Measurements from ENCODE around the gene TAOK2. TPM values are rescaled to one million over a fixed set of nuclear protein-coding genes. Genes with fewer than 3 reads are reported as not detected.
"Not testable (repeated sequence)": the region's sequence is repeated elsewhere in the genome, so short reads cannot be mapped to it uniquely, and the experiment has no call there.

The TAOK2 gene
- polyA plus RNA-seq, 2 of the 4 experiments (the other 2 are of a cell fraction) = 13.7 to 30.8 TPM

- 54% methylated on average over 8 of the region's 8 CpGs for WGBS (ENCODE audit: missing lambda C conversion rate)
- H3K27ac ChIP-seq = no peak overlapping the region
- no peak for DNase-seq (ENCODE audit: low read depth in 1 of 2, low spot score in 1 of 2)
- POLR2A ChIA-PET = no interaction called here
- no peaks in the 10 kb centered on the region for H3K9me3 ChIP-seq
- CTCF ChIA-PET = interaction anchor here (0.6 to 4.1 kb wide), 5 partner anchors 11 to 201 kb away, joined by 3 to 26 read pairs (median 3); partner anchors contain the start of genes PAGR1 and TMEM219
- H3K4me1 ChIP-seq = no peaks in the 10 kb centered on the region
- TF ChIP-seq CHD2 (IDR thresholded peaks at IDR 0.05; ENCODE audit: low read length, partially characterized antibody) (no peak), EP300 (IDR thresholded peaks at IDR 0.05) (no peak), KDM5A (IDR thresholded peaks at IDR 0.05) (no peak), NPAS2 (CRISPR knock-in tag; IDR thresholded peaks at IDR 0.05; ENCODE audit: borderline replicate concordance) (no peak), RCOR1 (IDR thresholded peaks at IDR 0.05; ENCODE audit: low read depth, low read length) (no peak), CTCF (IDR thresholded peaks at IDR 0.05) (no peak), BHLHE40 (IDR thresholded peaks at IDR 0.05; ENCODE audit: low read depth, low read length) (no peak), PBX3 (IDR thresholded peaks at IDR 0.05) (no peak), HOXA7 (CRISPR knock-in tag; IDR thresholded peaks at IDR 0.05) (no peak), EHF (CRISPR knock-in tag; IDR thresholded peaks at IDR 0.05) (no peak), CBX8 (IDR thresholded peaks at IDR 0.05) (no peak), JUN (IDR thresholded peaks at IDR 0.05) (no peak), HEYL (CRISPR knock-in tag; IDR thresholded peaks at IDR 0.05) (no peak), GATA3 (IDR thresholded peaks at IDR 0.05; ENCODE audit: borderline replicate concordance) (no peak)
- TF ChIP-seq, protein P1, sequence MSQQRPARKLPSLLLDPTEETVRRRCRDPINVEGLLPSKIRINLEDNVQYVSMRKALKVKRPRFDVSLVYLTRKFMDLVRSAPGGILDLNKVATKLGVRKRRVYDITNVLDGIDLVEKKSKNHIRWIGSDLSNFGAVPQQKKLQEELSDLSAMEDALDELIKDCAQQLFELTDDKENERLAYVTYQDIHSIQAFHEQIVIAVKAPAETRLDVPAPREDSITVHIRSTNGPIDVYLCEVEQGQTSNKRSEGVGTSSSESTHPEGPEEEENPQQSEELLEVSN (IDR thresholded peaks at IDR 0.05; ENCODE audit: borderline replicate concordance, low read depth) = no peak
- TF ChIP-seq, protein P2, sequence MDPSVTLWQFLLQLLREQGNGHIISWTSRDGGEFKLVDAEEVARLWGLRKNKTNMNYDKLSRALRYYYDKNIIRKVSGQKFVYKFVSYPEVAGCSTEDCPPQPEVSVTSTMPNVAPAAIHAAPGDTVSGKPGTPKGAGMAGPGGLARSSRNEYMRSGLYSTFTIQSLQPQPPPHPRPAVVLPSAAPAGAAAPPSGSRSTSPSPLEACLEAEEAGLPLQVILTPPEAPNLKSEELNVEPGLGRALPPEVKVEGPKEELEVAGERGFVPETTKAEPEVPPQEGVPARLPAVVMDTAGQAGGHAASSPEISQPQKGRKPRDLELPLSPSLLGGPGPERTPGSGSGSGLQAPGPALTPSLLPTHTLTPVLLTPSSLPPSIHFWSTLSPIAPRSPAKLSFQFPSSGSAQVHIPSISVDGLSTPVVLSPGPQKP (IDR thresholded peaks at IDR 0.05; ENCODE audit: low read depth, low read length) = no peak
- no peak for FAIRE-seq
- ATAC-seq = no peak
- no peak overlapping the region for H3K4me3 ChIP-seq
- H3K4me2 ChIP-seq = no peak overlapping the region
These were observed 43.0 kb downstream of the TAOK2 start for GRCh38 chr16:30016555-30017276.

- FAIRE-seq (no peak), ATAC-seq (no peak), DNase-seq (ENCODE audit: low read depth in 1 of 2, low spot score in 1 of 2) (no peak)
- no peak for TF ChIP-seq CEBPB (IDR thresholded peaks at IDR 0.05)
- TF ChIP-seq ZC3H11A (IDR thresholded peaks at IDR 0.05) = no peak
- TF ChIP-seq PBX3 (IDR thresholded peaks at IDR 0.05) = no peak
- no peak for TF ChIP-seq EHMT2 (IDR thresholded peaks at IDR 0.05; ENCODE audit: low read depth)
- TF ChIP-seq CHD2 (IDR thresholded peaks at IDR 0.05; ENCODE audit: low read length, partially characterized antibody) = no peak
- no peak for TF ChIP-seq HMGXB4 (CRISPR knock-in tag; IDR thresholded peaks at IDR 0.05; ENCODE audit: borderline replicate concordance)
- TF ChIP-seq, protein P3, sequence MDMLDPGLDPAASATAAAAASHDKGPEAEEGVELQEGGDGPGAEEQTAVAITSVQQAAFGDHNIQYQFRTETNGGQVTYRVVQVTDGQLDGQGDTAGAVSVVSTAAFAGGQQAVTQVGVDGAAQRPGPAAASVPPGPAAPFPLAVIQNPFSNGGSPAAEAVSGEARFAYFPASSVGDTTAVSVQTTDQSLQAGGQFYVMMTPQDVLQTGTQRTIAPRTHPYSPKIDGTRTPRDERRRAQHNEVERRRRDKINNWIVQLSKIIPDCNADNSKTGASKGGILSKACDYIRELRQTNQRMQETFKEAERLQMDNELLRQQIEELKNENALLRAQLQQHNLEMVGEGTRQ (IDR thresholded peaks at IDR 0.05) = no peak
- no peak for TF ChIP-seq NR3C1 (IDR thresholded peaks at IDR 0.05)
- TF ChIP-seq SREBF2 (IDR thresholded peaks at IDR 0.05) = no peak
- TF ChIP-seq KDM1A (IDR thresholded peaks at IDR 0.05; ENCODE audit: low read depth) = no peak
- WGBS (ENCODE audit: missing lambda C conversion rate) = 99% methylated on average over 2 of the region's 2 CpGs
- CTCF ChIA-PET = interaction anchor here (0.6 to 4.1 kb wide), 4 partner anchors 11 to 209 kb away, joined by 3 to 26 read pairs (median 10); partner anchors contain the start of gene TMEM219
- Histone ChIP-seq H3K4me2 (no peak overlapping the region), H3K27ac (no peak overlapping the region), H3K4me1 (no peaks in the 10 kb centered on the region), H3K9me3 (no peaks in the 10 kb centered on the region), H3K4me3 (no peak overlapping the region)
- POLR2A ChIA-PET = no interaction called here
These were observed 43.6 kb downstream of the TAOK2 start for GRCh38 chr16:30017277-30017656.

DNA sequence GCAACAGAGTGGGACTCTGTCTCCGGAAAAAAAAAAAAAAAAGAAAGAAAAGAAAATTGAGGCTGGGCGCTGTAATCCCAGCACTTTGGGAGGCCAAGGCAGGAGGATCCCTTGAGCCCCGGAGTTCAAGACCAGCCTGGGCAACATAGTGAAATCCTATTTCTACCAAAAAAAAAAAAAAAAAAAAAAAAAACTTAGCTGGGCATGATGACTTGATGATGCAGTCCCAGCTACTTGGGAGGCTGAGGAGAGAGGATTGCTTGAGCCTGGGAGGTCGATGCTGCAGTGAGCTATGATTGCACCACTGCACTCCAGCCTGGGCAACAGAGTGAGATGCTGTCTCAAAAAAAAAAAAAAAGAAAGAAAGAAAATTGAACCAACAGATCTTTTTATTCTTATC is 44.3 kb downstream of the TAOK2 start:
- H3K4me3 ChIP-seq; H3K4me2 ChIP-seq; H3K9me3 ChIP-seq; H3K4me1 ChIP-seq; POLR2A ChIA-PET; H3K27ac ChIP-seq; ATAC-seq; FAIRE-seq; DNase-seq (ENCODE audit: low read depth in 1 of 2, low spot score in 1 of 2): not testable (repeated sequence)
- CTCF ChIA-PET = interaction anchor here (1.2 to 4.1 kb wide), 6 partner anchors 12 to 210 kb away, joined by 3 to 26 read pairs (median 6); partner anchors contain the start of gene CDIPT
- 53% methylated on average over 4 of the region's 4 CpGs for WGBS (ENCODE audit: missing lambda C conversion rate)

All from A549 (cell line).